Renal cortex interstitium (tissue), 11 donors: ENCODE measurements around the gene POMP. TPM values are rescaled to one million over a fixed set of nuclear protein-coding genes. Genes with fewer than 3 reads are reported as not detected.
"Not testable (repeated sequence)": the region's sequence is repeated elsewhere in the genome, so short reads cannot be mapped to it uniquely, and the experiment has no call there.

Experiments
- DNase-seq, 11 donors: peaks; one replicate each; pipeline ENCODE4 v3.0.0-alpha.2; 2013; ENCODE audit warnings: low read depth in 9 of 11, low spot score in 4 of 11; ENCODE audit errors: extremely low read depth in 1 of 11
- polyA plus RNA-seq, 3 donors: library from polyadenylated mRNA; unstranded; fragments of 120-200 nt; gene quantifications; one replicate each; pipeline ENCODE4 v1.2.1, GENCODE V29; 2013; ENCODE audit not compliant: insufficient read length in 3 of 3

The POMP gene
- polyA plus RNA-seq, 3 donors = 76.1 to 111 (median 91.2) TPM

DNA sequence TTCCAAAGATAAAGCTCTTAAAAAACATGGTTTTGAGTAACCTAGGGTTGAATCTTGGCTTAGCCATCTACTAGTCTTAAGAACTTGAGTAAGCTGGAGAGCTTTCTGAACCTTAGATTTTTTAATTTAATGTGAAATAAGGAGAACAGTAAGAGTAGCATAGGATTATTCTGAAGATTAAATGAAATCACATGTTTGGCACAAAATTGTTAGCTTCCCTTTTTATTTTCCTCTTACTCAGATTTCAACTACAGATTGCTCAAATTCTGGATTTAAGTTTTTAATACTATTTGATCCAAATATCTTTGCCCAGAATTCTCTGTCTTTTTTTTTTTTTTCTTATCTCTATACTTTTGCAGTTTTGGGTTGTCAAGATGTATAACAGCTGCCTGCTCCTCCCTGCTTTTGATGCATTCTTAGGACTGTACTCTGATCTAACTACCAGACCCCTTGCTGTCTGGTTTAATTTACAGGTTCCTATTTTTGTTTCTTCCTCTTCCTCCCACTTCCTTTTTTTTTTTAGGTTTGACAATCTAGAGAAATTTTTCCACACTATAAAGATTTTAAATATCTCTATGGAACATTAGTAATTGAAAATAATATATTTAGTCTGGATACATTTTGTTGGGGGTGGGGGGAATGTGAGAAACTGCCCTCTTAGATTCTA lies 12.3 kb downstream of the POMP start:
- DNase-seq = no peak

DNA sequence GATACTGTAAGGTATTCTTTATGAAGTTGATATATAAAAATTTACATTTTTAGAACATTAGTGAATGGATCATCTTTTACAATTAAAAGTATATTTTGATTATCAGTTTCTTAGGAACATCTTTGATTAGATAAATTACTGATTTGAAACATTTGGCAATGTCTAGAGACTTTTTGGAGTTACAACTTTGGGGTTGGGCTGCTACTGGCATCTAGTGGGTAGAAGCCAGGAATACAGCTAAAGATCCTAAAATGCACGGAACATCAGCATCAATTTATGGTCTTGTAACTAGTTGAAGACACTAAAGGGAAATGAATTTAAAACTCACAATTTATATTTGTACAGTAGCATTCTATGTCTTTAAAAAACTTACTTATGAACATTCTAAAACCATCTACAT lies 19.9 kb downstream of the POMP start:
- no peak for DNase-seq

DNA sequence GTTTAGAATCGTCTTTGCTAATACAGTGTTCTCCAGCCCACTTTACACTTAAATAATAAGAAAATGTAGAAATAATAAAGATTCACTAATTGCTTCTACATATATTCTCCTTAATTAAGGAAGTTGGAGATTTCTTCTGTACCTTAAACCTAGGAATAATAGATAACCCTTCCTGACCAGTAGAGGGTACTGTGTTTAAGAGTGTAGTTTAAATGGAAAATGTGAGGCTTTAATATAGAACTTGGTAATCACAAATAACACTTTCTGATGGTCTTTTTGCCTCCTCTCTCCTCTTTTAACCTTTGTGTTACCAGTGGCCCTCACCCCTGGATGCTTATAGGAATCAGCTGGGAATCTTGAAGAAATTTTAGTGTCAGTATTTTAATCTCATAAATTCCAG lies 20.7 kb downstream of the POMP start:
- no peak for DNase-seq

DNA sequence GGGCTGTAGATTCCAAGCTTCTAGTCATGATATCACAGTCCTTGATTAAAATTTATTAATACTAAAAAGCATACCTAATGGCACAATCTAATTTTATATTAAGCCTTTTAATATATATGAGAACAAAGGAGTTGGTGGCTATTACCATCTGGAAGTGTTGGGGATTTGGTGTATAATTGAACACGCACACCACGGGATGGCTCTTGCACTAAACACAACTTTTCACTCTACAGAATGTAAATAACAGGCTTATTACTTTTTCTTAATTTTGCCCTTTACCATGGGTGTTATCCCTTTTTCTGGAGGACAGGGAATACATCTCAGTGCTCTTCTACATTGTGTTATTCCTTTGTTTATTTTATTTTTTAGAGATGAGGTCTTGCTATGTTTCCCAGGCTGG lies 21.6 kb downstream of the POMP start:
- no peak for DNase-seq

DNA sequence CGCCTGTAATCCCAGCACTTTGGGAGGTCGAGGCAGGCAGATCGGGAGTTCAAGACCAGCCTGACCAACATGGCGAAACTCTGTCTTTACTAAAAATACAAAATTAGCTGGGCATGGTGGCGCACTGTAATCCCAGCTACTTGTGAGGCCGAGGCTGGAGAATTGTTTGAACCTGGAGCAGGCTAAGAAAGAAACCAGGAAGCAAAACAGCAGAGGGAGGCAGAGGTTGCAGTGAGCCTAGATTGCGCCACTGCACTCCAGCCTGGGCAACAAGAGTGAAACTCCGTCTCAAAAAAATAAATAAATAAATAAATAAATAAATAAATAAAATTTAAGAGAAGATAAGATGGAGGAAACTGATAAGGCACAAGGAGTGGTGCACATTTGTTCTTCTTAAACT lies 24.2 kb downstream of the POMP start:
- not testable (repeated sequence) for DNase-seq

DNA sequence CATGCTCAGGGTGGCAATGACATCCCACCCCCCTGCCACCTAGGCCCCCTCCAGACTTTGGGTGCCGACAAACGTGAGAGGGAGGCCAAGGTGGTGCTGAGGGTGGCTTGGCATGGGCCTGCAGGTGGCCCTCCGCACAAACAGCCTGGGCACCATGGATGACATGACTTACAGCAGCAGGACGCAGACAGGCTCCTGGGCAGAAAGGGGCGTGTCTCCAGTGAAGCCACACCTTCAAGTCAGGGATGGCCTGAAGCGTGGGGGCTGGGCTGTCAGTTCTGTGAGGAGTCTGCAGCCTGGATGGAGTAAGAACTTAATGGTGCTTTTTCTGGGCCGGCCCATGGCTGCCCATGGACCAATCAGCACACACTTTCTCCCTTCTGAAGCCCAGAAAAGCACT lies 25.3 kb downstream of the POMP start:
- no peak for DNase-seq

DNA sequence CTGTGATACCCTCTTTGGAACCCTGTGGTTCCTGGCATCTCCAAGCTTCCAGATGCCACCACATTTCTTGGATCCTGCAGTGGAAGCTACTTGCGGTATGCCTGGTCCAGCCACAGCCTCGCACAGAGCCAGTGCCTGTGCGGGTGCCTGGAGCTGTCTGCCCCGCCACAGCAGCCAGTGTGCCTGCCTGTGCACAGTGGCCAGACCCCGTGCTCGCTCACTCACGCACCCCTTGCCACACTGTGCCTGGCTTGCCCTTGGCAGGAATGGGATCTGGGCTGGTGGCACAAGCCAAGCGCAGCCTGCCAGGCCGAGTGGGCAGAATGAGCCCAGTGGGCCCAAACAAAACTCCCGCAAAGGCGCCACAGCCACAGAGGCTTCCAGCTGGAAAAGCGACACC lies 26.2 kb downstream of the POMP start:
- no peak for DNase-seq

DNA sequence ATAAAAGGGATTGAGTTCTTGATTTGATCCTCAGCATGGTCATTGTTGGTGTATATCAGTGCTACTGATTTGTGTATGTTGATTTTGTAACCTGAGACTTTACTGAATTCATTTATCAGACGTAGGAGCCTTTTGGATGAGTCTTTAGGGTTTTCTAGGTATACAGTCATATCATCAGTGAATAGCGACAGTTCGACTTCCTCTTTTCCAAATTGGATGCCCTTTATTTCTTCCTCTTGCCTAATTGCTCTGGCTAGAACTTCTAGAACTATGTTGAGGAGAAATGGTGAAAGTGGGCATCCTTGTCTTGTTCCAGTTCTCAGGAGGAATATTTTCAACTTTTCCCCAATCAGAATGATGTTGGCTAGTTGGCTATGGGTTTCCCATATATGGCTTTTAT lies 27.0 kb downstream of the POMP start:
- no peak for DNase-seq

DNA sequence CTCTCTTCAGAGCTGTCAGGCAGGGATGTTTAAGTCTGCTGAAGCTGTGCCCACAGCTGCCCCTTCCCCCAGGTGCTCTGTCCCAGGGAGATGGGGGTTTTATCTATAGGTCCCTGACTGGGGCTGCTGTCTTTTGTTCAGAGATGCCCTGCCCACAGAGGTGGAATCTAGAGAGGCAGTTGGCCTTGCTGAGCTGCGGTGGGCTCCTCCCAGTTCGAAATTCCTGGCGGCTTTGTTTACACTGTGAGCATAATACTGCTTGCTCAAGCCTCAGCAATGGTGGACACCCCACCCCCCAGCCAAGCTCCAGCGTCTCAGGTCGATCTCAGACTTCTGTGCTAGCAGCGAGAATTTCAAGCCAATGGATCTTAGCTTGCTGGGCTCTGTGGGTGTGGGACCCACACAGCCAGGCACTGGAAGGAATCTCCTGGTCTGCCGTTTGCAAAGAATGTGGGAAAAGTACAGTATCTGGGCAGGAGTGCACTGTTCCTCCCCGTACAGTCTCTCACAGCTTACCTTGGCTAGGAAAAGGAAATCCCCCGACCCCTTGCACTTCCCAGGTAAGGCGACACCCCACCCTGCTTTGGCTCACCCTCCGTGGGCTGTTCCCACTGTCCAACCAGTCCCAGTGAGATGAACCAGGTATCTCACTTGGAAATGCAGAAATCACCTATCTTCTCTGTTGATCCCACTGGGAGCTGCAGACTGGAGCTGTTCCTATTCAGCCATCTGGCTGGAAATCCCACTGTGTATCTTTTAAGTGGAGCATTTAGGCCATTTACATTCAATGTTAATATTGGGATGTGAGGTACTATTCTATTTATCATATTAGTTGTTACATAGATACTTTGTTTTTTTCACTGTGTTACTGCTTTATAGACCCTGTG lies 34.9 kb downstream of the POMP start:
- DNase-seq = not testable (repeated sequence)

DNA sequence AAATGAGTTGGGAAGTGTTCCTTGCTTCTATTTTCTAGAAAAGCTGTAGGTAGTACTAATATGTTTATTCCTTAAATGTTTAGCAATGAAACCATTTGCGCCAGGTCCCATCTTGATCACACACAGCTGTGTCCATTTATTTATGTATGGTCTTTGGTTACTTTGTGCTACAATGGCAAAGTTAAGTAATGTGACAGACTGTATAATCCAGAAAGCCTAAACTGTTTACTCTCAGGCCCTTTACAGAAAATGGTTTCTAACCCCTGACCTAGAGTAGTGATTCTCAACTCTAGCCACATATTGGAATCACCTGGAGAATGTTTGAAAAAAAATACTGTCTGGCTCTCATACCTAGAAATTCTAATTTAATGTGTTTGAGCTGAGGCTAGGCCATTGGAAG lies 38.5 kb downstream of the POMP start:
- DNase-seq = no peak

DNA sequence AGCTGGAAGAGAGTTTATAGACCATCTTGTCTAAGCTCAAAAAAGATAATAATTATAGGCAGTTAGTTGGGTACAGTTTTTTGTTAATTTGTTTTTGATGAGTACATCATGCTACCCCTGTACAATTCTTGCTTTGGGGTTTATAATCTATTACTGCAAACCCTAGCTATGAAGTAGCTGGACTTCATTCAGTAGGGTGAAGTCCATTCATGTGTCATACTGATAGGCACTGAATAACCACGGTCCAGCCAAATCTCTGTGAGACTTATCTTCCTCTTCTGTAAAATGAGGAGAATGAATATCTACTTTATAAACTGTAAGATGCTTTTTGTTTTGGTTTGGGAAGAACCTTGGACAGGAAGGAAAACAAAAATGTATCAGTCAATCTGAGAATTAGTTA lies 40.3 kb downstream of the POMP start:
- DNase-seq = no peak

DNA sequence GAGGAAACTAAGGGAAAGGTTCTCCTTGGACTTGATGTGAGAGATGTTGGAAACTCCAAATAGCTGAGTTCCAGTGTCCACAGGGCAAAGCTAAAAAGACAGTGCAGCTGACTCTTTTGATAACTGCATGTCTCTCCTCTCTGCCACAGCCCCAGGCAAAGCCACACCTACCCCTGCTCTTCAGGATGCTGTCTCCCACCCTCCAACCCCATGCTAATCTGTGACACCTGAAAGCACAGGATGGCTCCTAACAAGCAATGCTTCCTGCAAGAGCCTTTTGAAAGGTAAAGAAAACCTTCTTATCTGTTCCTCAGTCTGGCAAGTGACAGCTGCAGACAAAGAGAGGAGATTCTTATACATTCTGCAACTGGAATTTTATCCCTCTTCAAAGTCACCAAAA lies 45.4 kb downstream of the POMP start:
- no peak for DNase-seq

DNA sequence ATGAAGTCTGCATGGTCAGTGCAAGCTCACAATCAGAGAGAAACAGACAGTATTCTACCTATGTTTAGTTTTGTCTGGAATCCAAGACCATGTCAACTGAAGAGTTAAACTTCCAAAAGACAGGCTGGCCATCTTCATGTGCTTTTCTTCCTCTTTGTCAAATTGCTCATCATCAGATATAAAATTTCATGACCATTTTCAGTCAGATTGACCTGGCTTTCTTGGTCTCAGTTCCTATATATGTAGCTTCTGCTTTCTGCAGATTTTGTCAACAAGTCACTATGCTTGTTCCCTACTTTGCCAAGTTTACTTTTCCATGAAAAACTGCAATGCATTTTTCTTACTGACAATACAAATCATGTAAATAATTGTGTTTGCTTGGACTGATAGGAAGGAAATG lies 46.0 kb downstream of the POMP start:
- DNase-seq = no peak

DNA sequence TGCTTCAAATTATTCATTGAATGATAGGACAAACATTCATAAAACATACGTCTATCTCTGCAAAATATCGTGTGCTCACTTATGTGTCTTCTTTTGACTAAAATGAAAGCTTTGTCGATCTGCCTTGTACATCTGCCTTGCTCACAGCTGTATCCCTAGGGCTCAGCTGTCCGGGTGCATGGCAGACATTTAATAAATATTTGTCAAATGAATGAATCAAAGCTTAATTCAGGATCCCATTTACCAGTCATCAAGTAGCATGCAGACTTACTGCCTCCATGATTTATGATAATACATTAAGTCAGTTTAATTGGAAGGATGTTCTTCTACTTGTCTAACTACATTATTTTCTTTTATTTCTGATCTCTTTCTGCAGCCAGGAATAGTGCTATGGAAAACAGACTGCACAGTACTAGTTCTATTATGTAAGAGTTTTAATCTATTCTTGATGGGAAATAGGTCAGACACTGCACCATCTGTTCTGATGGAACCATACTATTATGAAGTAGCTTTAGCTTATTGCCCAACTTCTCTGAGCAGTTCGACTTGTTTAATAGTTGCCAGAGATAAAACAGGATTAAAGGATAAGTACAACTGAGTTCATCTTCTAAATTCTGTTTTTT lies 46.6 kb downstream of the POMP start:
- no peak for DNase-seq

DNA sequence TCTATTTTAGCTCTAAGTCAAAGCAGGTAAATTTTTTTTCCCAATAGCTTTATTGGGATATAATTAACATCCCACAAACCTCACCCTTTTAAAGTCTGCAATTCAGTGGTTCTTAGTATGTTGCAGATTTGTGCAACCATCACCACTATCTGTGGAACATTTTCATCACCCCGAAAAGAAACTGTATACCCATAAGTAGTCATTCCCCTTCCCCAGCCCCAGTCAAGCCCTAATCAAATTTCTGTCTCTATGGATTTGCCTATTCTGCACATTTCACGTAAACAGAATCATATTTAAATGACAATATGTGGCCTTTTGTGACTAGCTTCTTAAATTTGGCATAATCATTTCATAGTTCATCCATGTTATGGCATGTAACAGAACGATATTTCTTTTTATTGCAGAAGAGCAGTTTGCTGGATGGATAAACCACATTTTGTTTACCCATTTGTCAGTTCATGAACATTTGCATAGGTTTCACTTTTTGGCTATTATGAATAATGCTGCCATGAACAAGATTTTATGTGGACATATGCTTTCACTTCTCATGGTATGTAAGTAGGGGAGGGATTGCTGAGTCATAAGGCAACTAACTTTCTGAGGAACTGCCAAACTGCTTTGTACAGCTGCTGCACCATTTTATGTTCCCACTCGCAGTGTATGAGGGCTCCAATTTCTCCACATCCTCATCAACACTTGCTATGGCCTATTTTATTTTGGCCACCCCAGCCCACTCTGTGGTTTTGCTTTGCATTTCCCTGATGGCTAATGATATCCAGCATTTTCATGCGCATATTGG lies 48.9 kb downstream of the POMP start:
- no peak for DNase-seq

DNA sequence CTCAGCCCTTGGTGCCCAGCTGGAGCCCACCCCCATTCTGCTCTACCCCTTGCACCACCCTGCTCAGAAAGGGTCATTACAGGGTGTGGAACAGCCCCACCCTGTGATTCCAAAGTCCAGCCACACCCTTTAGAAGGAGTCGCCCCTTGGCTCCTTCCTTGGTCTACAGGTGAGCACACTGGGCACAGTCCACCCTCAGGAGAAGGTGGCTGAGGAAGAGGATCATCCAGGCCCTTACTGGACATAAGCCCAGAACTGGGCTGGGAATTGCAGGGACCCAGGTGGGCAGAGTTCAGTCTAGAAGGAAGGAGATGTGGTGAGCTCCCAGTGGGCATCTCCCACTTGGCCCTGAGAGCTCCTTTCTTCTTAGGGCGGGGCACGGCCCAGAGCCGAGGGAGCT lies 51.2 kb downstream of the POMP start:
- DNase-seq = no peak

DNA sequence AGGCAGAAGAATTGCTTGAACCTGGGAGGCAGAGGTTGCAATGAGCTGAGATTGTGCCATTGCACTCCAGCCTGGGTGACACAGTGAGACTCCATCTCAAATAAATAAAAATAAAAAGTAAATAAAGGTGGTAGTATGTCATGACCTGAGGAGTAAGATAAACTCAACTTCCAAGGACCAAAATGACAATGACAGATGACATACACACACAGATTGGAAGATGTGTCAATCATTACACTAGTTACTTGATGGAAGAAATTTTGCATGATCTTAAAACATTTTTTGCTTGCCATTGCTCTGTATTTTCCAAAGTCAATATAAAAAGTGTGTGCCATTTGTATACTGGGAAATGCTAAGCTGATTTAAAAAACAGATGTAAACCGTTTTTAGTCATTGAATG lies 55.7 kb downstream of the POMP start:
- no peak for DNase-seq

DNA sequence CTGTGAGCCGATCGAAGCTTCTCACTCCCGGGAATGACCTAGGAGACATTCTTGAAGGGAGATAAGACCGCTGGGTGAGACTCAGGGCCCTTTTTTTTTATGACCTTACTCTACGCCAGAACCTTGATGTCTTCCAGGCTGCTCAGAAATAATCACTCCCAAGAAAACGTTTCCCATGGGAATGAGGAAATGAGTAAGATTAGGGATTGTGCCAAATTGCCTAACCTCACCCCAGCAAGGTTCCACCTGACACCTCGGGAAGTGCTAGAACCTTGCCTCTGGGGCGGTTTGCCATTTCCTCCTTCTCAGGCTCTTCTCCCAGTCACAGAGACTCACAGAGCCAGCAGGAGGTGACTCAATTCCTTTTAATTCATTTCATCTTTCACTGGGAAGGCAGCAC lies 57.6 kb downstream of the POMP start:
- DNase-seq = no peak

DNA sequence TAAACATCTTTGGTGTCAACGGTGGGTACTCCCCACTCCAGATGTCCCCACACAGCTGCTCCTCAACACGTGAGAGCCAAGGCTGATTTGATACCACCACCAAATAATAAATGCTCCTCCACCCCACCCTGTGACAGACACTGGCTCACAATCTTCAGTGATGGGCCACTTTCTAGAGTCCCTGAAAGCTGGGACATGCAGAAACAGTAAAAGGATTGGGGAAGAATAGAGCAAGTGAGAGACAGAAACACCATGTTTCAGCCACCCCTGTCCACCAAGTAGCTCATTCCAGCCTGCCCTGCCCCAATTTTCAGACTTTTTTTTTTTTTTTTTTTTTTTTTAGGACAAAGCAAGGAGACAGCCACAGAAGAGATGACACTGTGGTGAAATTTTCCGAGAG lies 58.2 kb downstream of the POMP start:
- DNase-seq = no peak

DNA sequence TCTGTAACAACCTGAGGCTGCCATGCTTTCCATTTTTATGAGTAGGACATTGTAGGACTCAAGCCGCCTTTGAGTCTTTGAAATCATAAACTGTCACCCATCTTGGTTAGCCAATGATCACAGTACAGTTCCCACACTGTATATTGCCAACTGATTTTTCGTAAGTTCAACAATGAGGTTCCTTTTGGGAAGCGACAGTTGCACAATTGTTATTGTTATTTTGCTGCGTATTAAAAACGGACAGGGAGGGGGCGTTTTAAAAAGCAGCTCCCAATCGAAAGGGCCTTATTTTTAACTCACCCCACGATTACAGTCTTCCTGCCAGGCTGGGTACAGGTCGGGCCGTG lies 59.2 kb downstream of the POMP start:
- DNase-seq = no peak
